IMR-90 (cell line): ENCODE results near the gene RND1. TPM values are rescaled to one million over a fixed set of nuclear protein-coding genes. Genes with fewer than 3 reads are reported as not detected.

Experiments used
- ATAC-seq: fragments of 200-7000 bp; cut with Tn5 transposase; 2 replicates; pipeline ENCODE4 v1.9.1; 2020; ENCODE audit warnings: low read depth, mild to moderate bottlenecking, moderate library complexity
- BruUV-seq: library from RNA; stranded (reverse); fragments of 400-500 nt; replicated peaks from 2 replicates; lab custom pipeline; 2021; lab: Mats Ljungman, UMichigan
- CTCF ChIA-PET: fragments of 300-600 bp; formaldehyde crosslinking; extraction: SDS; loops from one replicate; lab custom pipeline; 2021; ENCODE audit warnings: antibody characterized with exemption; lab: Yijun Ruan, JAX
- POLR2A ChIA-PET: fragments of 300-600 bp; sonication (Branson Sonifier 250); formaldehyde crosslinking; loops from one replicate; lab custom pipeline; 2022; ENCODE audit warnings: antibody characterized with exemption; ENCODE audit not compliant: unreplicated experiment; lab: Charles Lee
- DNase-seq: peaks from one replicate; pipeline ENCODE4 v3.0.0; 2013
- H2AFZ ChIP-seq: replicated peaks from 2 replicates; pipeline ENCODE3; 2013; ENCODE audit warnings: low read length, mild to moderate bottlenecking; ENCODE audit not compliant: poor library complexity
- H2AK5ac ChIP-seq: 2 replicates; pipeline ENCODE4 v1.6.1; 2013; ENCODE audit warnings: low read depth, low read length, inconsistent platforms
- H2AK9ac ChIP-seq: replicated peaks from 2 replicates; pipeline ENCODE3; 2013; ENCODE audit warnings: mild to moderate bottlenecking, low read depth, low read length, moderate library complexity; ENCODE audit not compliant: poor library complexity
- H2BK120ac ChIP-seq: 2 replicates; pipeline ENCODE4 v1.6.1; 2013; ENCODE audit warnings: low read depth, low read length, inconsistent platforms
- H2BK15ac ChIP-seq: 3 replicates; pipeline ENCODE4 v1.6.1; 2013; ENCODE audit warnings: low read depth, low read length, inconsistent platforms
- H2BK20ac ChIP-seq: 2 replicates; pipeline ENCODE4 v1.6.1; 2013; ENCODE audit warnings: low read depth, mild to moderate bottlenecking, inconsistent platforms, low read length, moderate library complexity
- H2BK5ac ChIP-seq: 2 replicates; pipeline ENCODE4 v1.6.1; 2013; ENCODE audit warnings: mild to moderate bottlenecking, low read depth, low read length, inconsistent platforms; ENCODE audit not compliant: poor library complexity, severe bottlenecking
- H3K14ac ChIP-seq: replicated peaks from 2 replicates; pipeline ENCODE4 v1.6.1; 2013; ENCODE audit warnings: low read depth, low read length, inconsistent platforms
- H3K18ac ChIP-seq: 2 replicates; pipeline ENCODE4 v1.6.1; 2013; ENCODE audit warnings: low read depth, low read length, control low read depth
- H3K23ac ChIP-seq: 2 replicates; pipeline ENCODE4 v1.6.1; 2013; ENCODE audit warnings: low read depth, low read length, inconsistent platforms
- H3K27ac ChIP-seq: 2 replicates; pipeline ENCODE4 v1.5.1; 2013; ENCODE audit warnings: mild to moderate bottlenecking, control low read depth, low read length; ENCODE audit not compliant: insufficient read depth
- H3K27me3 ChIP-seq: 2 replicates; pipeline ENCODE4 v1.6.1; 2013; ENCODE audit warnings: low read length; ENCODE audit not compliant: control insufficient read depth, insufficient read depth
- H3K36me3 ChIP-seq: 2 replicates; pipeline ENCODE4 v1.6.1; 2013; ENCODE audit warnings: low read length, mixed read lengths; ENCODE audit not compliant: control insufficient read depth, insufficient read depth
- H3K4ac ChIP-seq: 2 replicates; pipeline ENCODE4 v1.6.1; 2013; ENCODE audit warnings: low read depth, low read length, inconsistent platforms
- H3K4me1 ChIP-seq: 2 replicates; pipeline ENCODE4 v1.6.1; 2013; ENCODE audit warnings: low read length, mixed read lengths; ENCODE audit not compliant: control insufficient read depth, insufficient read depth
- H3K4me2 ChIP-seq: 2 replicates; pipeline ENCODE4 v1.6.1; 2013; ENCODE audit warnings: low read depth, mild to moderate bottlenecking, control low read depth, low read length, moderate library complexity
- H3K4me3 ChIP-seq: 2 replicates; pipeline ENCODE4 v1.5.1; 2013; ENCODE audit warnings: low read depth, mild to moderate bottlenecking, control low read depth, low read length, moderate library complexity; ENCODE audit not compliant: insufficient read depth
- H3K56ac ChIP-seq: 2 replicates; pipeline ENCODE4 v1.6.1; 2013; ENCODE audit warnings: low read length, inconsistent platforms; ENCODE audit not compliant: insufficient read depth; ENCODE audit errors: extremely low read depth
- H3K79me1 ChIP-seq, 2 experiments: 2 replicates each; pipeline ENCODE4 v1.6.1; 2013; ENCODE audit warnings: low read length in 2 of 2, inconsistent platforms in 1 of 2, low read depth in 1 of 2
- H3K9ac ChIP-seq: 2 replicates; pipeline ENCODE4 v1.6.1; 2013; ENCODE audit warnings: low read depth, low read length, control low read depth
- H3K9me1 ChIP-seq: 2 replicates; pipeline ENCODE4 v1.6.1; 2013; ENCODE audit warnings: low read length, inconsistent platforms; ENCODE audit not compliant: insufficient read depth
- H3K9me3 ChIP-seq: 2 replicates; pipeline ENCODE4 v1.6.1; 2013; ENCODE audit warnings: low read length; ENCODE audit not compliant: control insufficient read depth, insufficient read depth
- H4K20me1 ChIP-seq: 2 replicates; pipeline ENCODE4 v1.6.1; 2013; ENCODE audit warnings: low read length, inconsistent platforms; ENCODE audit not compliant: insufficient read depth
- H4K5ac ChIP-seq: 2 replicates; pipeline ENCODE4 v1.6.1; 2013; ENCODE audit warnings: mild to moderate bottlenecking, low read depth, low read length, control low read depth
- H4K8ac ChIP-seq, 2 experiments: 2 replicates each; pipeline ENCODE4 v1.6.1; 2013; ENCODE audit warnings: low read depth in 2 of 2, low read length in 2 of 2, control low read depth in 1 of 2, inconsistent platforms in 1 of 2
- H4K91ac ChIP-seq: 2 replicates; pipeline ENCODE4 v1.6.1; 2013; ENCODE audit warnings: low read depth, low read length, inconsistent platforms; ENCODE audit not compliant: insufficient read depth
- BHLHE40 ChIP-seq: fragments of 150-350 bp; IDR thresholded peaks from 2 replicates; pipeline ENCODE4 v1.6.1; 2016; ENCODE audit warnings: mild to moderate bottlenecking, low read depth, low read length
- CEBPB ChIP-seq: IDR thresholded peaks from 2 replicates; pipeline ENCODE4 v1.6.1; 2012; ENCODE audit warnings: low read depth, low read length, improper control_type of control experiment
- FOS ChIP-seq: fragments of 150-350 bp; IDR thresholded peaks from 2 replicates; pipeline ENCODE4 v1.6.1; 2016; ENCODE audit warnings: low read depth, low read length
- MAFK ChIP-seq: IDR thresholded peaks from 2 replicates; pipeline ENCODE4 v1.6.1; 2012; ENCODE audit warnings: low read depth, low read length, improper control_type of control experiment
- RAD21 ChIP-seq: IDR thresholded peaks from 2 replicates; pipeline ENCODE4 v1.6.1; 2012; ENCODE audit warnings: low read length, improper control_type of control experiment
- RFX5 ChIP-seq: IDR thresholded peaks from 2 replicates; pipeline ENCODE4 v1.8.0; 2012; ENCODE audit warnings: low read depth, mild to moderate bottlenecking, low read length, moderate library complexity
- WGBS, 2 experiments: methylation state at CpG; one replicate each; pipeline versions ENCODE4 v1.1.5 to v1.1.7; 2013; ENCODE audit warnings: missing lambda C conversion rate in 2 of 2; ENCODE audit not compliant: insufficient read length in 1 of 2; ENCODE audit errors: extremely low coverage in 2 of 2; 5-methylcytosine and 5-hydroxymethylcytosine counted together
- dilution Hi-C: fragments of 300-500 bp; cut with HindIII; formaldehyde crosslinking; loops from one replicate; pipeline ENCODE4 v1.14.3; 2018; ENCODE audit warnings: low sequenced_read_pairs; ENCODE audit not compliant: unreplicated experiment
- in situ Hi-C: fragments of 300-500 bp; cut with MboI; formaldehyde crosslinking; loops from 3 replicates; pipeline ENCODE4 v1.14.3; 2019; ENCODE audit warnings: low sequenced_read_pairs, inconsistent platforms, mixed read lengths
- intact Hi-C: fragments of 100-400 bp; cut with micrococcal nuclease; formaldehyde crosslinking; loops from 2 replicates; pipeline ENCODE4 v1.10.0; 2022
- polyA plus RNA-seq, 3 experiments: library from polyadenylated mRNA; depleted of rRNA; stranded (reverse); fragments of >200 nt; gene quantifications; 2 replicates each; pipeline ENCODE4 v1.2.3, GENCODE V29; 2012; ENCODE audit warnings: low replicate concordance in 1 of 3
- total RNA-seq: library from RNA; depleted of rRNA; stranded (reverse); fragments of >200 nt; gene quantifications from 2 replicates; pipeline ENCODE4 v1.2.3, GENCODE V29; 2012
- TF ChIP-seq, protein P1 (sequence below): fragments of 150-350 bp; IDR thresholded peaks from 2 replicates; pipeline ENCODE4 v1.6.1; 2016; ENCODE audit warnings: low read depth, mild to moderate bottlenecking, low read length, moderate library complexity, borderline replicate concordance
- TF ChIP-seq, protein P2 (sequence below): fragments of 150-350 bp; IDR thresholded peaks from 2 replicates; pipeline ENCODE4 v1.6.1; 2017; ENCODE audit warnings: mild to moderate bottlenecking, antibody characterized with exemption, low read length, low read depth
- TF ChIP-seq, protein P3 (sequence below): conservative IDR thresholded peaks from 2 replicates; pipeline ENCODE4 v1.5.1; 2012; ENCODE audit warnings: mild to moderate bottlenecking, low read depth, low read length, improper control_type of control experiment

The RND1 gene
- total and polyA plus RNA-seq, 2 of the 4 experiments (the other 2 are of a cell fraction), result under 0.01 to 0.21 TPM

DNA sequence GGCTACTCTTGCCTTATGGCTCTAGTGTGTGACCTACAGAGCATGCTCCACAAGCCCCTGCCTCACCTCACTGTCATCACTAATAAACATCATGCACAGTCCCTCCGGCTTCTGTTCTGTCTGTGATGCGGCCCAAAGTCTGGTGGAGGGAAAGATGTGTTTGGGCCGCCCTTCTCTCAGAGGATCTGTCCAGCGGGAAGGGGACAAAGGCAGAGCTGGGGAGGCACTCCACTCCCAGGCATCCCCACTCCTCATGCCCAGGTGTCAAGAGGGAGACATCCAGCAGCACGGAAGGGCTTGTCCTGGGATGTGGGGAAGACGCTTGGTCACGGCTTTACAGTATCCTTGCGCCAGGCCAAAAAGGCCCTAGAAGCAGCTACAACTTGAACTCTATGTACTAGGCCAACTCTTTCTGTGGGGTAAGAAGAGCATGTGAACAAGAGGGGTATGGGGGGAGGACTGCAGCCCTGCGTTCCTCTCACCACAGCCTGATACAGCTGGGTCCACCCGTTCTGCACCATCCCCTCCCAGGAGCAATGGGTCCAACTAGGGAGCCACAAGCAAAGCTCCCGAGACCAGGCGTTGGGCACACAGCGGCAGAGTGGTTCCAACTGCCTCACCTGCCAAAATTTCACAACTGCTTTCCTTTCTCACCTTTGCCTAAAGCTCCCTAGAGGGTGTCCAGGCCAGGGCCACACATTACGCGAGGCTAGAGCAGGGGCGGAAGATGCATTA lies 36.7 kb downstream of the RND1 start:
- H3K9me3 ChIP-seq, result no peaks in the 10 kb centered on the region
- H3K18ac ChIP-seq, result no peak overlapping the region
- no peak overlapping the region for H2BK120ac ChIP-seq
- no peak overlapping the region for H3K4ac ChIP-seq
- no peak overlapping the region for H3K56ac ChIP-seq
- H3K14ac ChIP-seq, result no peak overlapping the region
- H3K27ac ChIP-seq, result no peak overlapping the region
- H2AK9ac ChIP-seq, result no peak overlapping the region
- no peak overlapping the region for H3K23ac ChIP-seq
- no TSS peak for BruUV-seq
- ATAC-seq (no peak), DNase-seq (no peak)
- no peak overlapping the region for H2AK5ac ChIP-seq
- no peak overlapping the region for H3K4me2 ChIP-seq
- no peaks in the 10 kb centered on the region; the same call in 1 of the 2 replicates for H3K9me1 ChIP-seq
- H4K20me1 ChIP-seq, result peaks cover 27% of the 10 kb centered on the region
- no peak overlapping the region for H2BK15ac ChIP-seq
- WGBS, 2 experiments, result no CpG with 5 or more reads among the region's 16 CpGs
- no peak overlapping the region for H3K4me3 ChIP-seq
- H4K5ac ChIP-seq, result no peak overlapping the region
- dilution Hi-C loops, result no loop called here
- no peak overlapping the region for H3K9ac ChIP-seq
- intact Hi-C loops, result no loop called here
- no peaks in the 10 kb centered on the region for H3K4me1 ChIP-seq
- H2BK20ac ChIP-seq, result no peak overlapping the region
- TF ChIP-seq, protein P1, sequence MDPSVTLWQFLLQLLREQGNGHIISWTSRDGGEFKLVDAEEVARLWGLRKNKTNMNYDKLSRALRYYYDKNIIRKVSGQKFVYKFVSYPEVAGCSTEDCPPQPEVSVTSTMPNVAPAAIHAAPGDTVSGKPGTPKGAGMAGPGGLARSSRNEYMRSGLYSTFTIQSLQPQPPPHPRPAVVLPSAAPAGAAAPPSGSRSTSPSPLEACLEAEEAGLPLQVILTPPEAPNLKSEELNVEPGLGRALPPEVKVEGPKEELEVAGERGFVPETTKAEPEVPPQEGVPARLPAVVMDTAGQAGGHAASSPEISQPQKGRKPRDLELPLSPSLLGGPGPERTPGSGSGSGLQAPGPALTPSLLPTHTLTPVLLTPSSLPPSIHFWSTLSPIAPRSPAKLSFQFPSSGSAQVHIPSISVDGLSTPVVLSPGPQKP, result no peak
- TF ChIP-seq RFX5 (no peak), MAFK (no peak), CEBPB (no peak), FOS (no peak), BHLHE40 (no peak), RAD21 (no peak)
- TF ChIP-seq, protein P2, sequence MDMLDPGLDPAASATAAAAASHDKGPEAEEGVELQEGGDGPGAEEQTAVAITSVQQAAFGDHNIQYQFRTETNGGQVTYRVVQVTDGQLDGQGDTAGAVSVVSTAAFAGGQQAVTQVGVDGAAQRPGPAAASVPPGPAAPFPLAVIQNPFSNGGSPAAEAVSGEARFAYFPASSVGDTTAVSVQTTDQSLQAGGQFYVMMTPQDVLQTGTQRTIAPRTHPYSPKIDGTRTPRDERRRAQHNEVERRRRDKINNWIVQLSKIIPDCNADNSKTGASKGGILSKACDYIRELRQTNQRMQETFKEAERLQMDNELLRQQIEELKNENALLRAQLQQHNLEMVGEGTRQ, result no peak
- TF ChIP-seq, protein P3, sequence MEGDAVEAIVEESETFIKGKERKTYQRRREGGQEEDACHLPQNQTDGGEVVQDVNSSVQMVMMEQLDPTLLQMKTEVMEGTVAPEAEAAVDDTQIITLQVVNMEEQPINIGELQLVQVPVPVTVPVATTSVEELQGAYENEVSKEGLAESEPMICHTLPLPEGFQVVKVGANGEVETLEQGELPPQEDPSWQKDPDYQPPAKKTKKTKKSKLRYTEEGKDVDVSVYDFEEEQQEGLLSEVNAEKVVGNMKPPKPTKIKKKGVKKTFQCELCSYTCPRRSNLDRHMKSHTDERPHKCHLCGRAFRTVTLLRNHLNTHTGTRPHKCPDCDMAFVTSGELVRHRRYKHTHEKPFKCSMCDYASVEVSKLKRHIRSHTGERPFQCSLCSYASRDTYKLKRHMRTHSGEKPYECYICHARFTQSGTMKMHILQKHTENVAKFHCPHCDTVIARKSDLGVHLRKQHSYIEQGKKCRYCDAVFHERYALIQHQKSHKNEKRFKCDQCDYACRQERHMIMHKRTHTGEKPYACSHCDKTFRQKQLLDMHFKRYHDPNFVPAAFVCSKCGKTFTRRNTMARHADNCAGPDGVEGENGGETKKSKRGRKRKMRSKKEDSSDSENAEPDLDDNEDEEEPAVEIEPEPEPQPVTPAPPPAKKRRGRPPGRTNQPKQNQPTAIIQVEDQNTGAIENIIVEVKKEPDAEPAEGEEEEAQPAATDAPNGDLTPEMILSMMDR, result no peak
- no peak overlapping the region for H2BK5ac ChIP-seq
- no peak overlapping the region for H4K91ac ChIP-seq
- H3K36me3 ChIP-seq, result peaks cover 95% of the 10 kb centered on the region
- in situ Hi-C loops, result no loop called here
- H4K8ac ChIP-seq, result no peak overlapping the region
- H3K27me3 ChIP-seq, result no peaks in the 10 kb centered on the region
- ChIA-PET POLR2A (no interaction called here), CTCF (interaction anchor here (1.2 to 1.3 kb wide), 2 partner anchors 14 to 159 kb away, joined by 4 to 6 read pairs; no protein-coding TSS in a partner anchor)
- H2AFZ ChIP-seq, result peak overlapping the region; percentile 5
- H3K79me1 ChIP-seq, result peaks cover 0 to 13% of the 10 kb centered on the region in 2 experiments; a peak in 2 of 4 replicates
